Astrocyte of the spinal cord (primary cell): ENCODE results near the gene TLK1.

Experiments
- DNase-seq: peaks from one replicate; pipeline ENCODE4 v3.0.0; 2011; ENCODE audit warnings: low read depth, low spot score
- H3K4me3 ChIP-seq: 2 replicates; pipeline ENCODE4 v1.5.1; 2011; ENCODE audit warnings: low read depth, mild to moderate bottlenecking, low read length, moderate library complexity
- in situ Hi-C: cut with HindIII; loops from 2 replicates; pipeline ENCODE4 v1.10.0; 2017; ENCODE audit warnings: low sequenced_read_pairs
- TF ChIP-seq, protein P1 (sequence below): IDR thresholded peaks from 2 replicates; pipeline ENCODE4 v1.5.1; 2012; ENCODE audit warnings: low read depth, mild to moderate bottlenecking, low read length, inconsistent platforms

The TLK1 gene

DNA sequence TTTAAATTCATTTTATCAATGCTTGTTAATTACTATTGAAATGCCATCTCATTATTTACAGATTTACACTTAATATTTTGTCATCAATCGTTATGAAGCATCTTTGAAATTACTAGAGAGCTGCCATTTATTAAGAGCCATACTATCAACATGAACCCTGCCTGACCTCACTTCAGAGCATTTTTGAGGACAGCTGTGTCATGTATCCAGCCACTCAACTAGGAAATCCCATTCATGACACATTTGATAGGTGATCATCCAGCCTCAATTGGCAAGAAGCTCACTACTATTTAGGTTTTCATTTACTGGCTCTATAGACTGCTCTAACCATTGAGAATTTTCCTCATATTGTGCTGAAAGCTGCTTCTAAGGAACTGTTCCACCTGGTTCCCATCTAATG is 40.6 kb upstream of the TLK1 start:
- in situ Hi-C loops, result no loop called here
- H3K4me3 ChIP-seq, result no peak overlapping the region
- TF ChIP-seq, protein P1, sequence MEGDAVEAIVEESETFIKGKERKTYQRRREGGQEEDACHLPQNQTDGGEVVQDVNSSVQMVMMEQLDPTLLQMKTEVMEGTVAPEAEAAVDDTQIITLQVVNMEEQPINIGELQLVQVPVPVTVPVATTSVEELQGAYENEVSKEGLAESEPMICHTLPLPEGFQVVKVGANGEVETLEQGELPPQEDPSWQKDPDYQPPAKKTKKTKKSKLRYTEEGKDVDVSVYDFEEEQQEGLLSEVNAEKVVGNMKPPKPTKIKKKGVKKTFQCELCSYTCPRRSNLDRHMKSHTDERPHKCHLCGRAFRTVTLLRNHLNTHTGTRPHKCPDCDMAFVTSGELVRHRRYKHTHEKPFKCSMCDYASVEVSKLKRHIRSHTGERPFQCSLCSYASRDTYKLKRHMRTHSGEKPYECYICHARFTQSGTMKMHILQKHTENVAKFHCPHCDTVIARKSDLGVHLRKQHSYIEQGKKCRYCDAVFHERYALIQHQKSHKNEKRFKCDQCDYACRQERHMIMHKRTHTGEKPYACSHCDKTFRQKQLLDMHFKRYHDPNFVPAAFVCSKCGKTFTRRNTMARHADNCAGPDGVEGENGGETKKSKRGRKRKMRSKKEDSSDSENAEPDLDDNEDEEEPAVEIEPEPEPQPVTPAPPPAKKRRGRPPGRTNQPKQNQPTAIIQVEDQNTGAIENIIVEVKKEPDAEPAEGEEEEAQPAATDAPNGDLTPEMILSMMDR, result no peak
- DNase-seq, result no peak

DNA sequence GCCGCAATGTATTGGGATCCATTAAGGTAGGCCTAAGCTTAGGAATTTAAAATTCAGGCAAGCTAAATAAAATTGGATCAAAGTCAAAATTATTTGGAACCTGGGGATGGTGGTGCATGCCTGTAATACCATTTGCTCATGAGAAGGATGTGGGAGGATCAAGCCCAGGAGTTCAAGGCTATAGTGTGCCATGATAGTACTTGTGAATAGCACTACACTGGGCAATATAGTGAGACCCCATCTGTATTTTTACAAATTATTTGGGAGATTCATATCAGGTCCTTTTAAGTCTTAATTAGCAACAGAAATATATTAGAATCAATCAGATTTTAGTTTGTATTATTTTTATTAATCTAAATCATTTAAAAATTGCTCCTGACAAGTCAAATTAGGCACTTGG is 39.8 kb upstream of the TLK1 start:
- in situ Hi-C loops, result no loop called here

DNA sequence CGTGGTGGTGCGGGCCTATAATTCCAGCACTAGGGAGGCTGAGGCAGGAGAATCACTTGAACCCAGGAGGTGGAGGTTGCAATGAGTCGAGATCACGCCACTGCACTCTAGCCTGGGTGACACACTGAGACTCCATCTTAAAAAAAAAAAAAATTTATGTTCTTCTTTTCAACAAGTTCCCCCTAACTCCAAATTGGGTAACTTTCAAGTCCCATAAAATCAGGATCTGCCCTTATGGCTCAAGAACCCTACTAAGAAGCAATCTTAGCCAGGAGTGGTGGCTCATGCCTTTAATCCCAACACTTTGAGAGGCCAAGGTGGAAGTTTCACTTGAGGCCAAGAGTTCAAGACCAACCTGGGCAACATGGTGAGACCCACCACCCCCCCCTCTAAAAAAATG is 30.3 kb upstream of the TLK1 start:
- TF ChIP-seq, protein P1, result no peak
- no peak overlapping the region for H3K4me3 ChIP-seq
- in situ Hi-C loops, result no loop called here
- no peak for DNase-seq

More for the DNA sequence above, 39.8 kb upstream of the TLK1 start:
- TF ChIP-seq, protein P1, result no peak
- no peak overlapping the region for H3K4me3 ChIP-seq
- no peak for DNase-seq

DNA sequence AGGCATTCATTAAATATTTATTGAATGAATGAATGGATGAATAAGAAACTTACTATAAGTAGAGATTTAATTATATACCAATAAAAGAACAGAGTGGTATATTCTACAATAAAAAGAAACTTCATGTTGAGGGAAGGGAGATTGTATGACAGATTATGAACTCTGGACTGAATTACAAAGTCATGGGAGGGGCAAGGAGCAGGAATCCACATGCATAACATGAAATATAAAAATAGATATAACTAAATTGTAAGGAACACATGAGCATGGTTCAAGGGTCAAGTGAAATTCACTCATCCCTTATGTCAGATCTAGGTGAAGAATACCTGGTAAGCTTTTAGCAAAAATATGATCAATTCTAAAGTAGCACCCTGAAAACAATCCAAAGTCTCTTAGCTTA is 27.1 kb upstream of the TLK1 start:
- no peak overlapping the region for H3K4me3 ChIP-seq
- TF ChIP-seq, protein P1, result no peak
- in situ Hi-C loops, result no loop called here
- DNase-seq, result no peak

DNA sequence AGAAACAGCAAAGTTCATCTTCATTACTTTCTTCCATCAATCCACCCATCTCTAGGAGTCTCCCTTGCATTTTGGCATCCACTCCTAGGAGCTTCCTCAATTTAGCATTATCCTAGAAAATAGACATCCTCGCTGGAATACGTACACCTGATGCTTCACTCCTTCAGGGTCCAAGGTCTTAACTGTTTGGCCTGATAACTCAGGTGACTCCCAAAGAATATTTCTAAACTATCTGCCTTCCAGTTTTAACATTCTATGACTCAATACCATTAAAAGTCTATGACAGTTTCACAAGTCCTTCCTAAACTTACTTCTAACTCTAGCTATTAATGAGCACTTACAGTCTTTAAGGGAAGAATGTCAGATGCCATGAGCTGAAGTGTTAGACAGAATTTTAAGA is 26.5 kb upstream of the TLK1 start:
- DNase-seq, result no peak
- TF ChIP-seq, protein P1, result no peak
- no peak overlapping the region for H3K4me3 ChIP-seq
- in situ Hi-C loops, result no loop called here

DNA sequence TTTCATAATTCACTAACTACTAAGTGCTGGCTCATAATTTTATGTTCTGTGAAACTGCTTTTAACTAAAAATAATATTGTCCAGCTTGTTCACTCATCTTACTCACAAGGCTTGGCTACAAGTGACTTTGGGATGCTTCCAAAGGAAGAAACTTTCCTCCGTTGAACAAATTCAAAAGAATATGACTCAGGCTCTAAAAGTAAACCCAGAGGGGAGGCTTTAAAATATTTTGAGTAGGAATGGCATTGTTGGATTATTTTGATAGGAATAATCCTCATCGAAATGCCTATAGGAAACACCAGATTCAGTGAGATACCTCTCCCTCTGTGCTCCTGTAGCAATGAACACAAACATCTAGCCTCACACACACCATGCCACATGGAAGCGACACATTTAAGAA is 25.2 kb upstream of the TLK1 start:
- no peak overlapping the region for H3K4me3 ChIP-seq
- TF ChIP-seq, protein P1, result no peak
- in situ Hi-C loops, result no loop called here
- DNase-seq, result peak; percentile 80

DNA sequence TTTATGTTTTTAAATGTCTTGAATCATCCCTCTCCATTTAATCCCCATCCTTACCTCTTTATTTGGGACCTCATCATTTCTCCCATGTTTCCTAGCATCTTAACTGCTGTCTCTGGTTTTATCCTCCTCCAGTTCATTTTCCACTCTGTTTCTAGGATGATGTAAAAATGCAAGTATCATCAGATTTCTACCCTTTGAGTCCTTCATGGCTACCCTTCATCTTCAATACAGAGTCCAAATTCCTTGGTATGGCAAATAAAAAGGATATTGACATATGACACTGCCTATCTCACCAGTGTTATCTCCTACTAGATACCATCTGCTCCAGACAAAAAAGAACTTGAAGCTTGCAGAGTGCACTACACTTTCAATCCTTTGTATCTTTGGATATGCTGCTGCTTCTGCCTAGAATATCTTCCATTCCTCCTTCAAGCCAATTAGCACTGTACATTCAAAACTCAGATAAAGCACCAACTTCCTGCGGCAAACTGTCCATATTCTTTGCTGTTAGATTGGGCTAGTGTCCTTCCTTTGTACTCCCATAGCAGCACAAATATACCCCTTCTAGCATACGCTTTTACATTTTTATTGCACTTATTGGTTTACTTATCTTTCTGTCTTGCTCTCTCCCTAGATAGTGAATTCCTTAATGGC is 24.6 kb upstream of the TLK1 start:
- no peak for DNase-seq
- in situ Hi-C loops, result no loop called here
- no peak overlapping the region for H3K4me3 ChIP-seq
- TF ChIP-seq, protein P1, result no peak
